Measurements from ENCODE around the gene PRICKLE4. TPM values are rescaled to one million over a fixed set of nuclear protein-coding genes. Genes with fewer than 3 reads are reported as not detected.

PRICKLE4 gene
- total RNA-seq, 4 donors from 2014 or later = 0.34 to 4.6 (median 3.6) TPM; not detected in 1

- peaks cover 27% of the 10 kb centered on the region for H3K4me1 ChIP-seq
- no peaks in the 10 kb centered on the region for H3K36me3 ChIP-seq
- no peaks in the 10 kb centered on the region for H3K27me3 ChIP-seq
- no peak for DNase-seq (ENCODE audit: low spot score in 2 of 2)
- no peaks in the 10 kb centered on the region for H3K9me3 ChIP-seq
- no peak overlapping the region for H3K4me3 ChIP-seq
- WGBS = 91% methylated on average over 11 of the region's 13 CpGs
- H3K27ac ChIP-seq = no peak overlapping the region
- TF ChIP-seq EP300 (IDR thresholded peaks at IDR 0.05) = no peak
- no peak for TF ChIP-seq CTCF (IDR thresholded peaks at IDR 0.05)
- TF ChIP-seq POLR2A (IDR thresholded peaks at IDR 0.05) = no peak
- TF ChIP-seq POLR2AphosphoS5 (IDR thresholded peaks at IDR 0.05) = no peak
Measured at GRCh38 chr6:41736800-41737555, 43.6 kb upstream of the PRICKLE4 start.

DNA sequence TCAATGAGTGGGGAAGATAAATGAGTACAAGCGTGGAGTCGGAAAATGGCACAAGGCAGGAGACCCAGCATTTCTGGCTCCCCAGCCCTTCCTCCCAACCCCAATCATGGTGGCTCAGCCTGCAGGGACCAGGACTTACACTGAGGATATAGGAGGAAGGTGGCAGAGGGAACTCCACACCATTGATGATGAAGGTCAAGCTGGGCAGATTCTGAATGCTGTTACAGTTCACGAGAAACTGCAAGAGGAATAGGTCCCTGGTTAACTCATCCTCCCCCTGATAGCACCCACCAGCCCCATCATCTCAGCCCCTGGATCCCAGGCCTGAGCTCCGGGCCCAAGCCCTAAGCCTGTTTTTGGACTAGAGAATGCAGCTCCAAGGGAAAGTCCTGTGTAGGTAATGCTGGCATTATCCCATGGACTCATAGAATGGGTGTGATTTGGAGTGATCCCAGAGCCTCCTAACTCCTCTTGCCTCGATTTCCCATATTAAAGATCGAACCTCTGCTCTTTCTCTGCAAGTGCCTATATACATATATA, 42.9 kb upstream of the PRICKLE4 start:
- no peak overlapping the region for H3K27ac ChIP-seq
- H3K4me1 ChIP-seq = peaks cover 22% of the 10 kb centered on the region
- H3K4me3 ChIP-seq = no peak overlapping the region
- no peaks in the 10 kb centered on the region for H3K27me3 ChIP-seq
- H3K9me3 ChIP-seq = no peaks in the 10 kb centered on the region
- no peak for DNase-seq (ENCODE audit: low spot score in 2 of 2)
- no peaks in the 10 kb centered on the region for H3K36me3 ChIP-seq
- TF ChIP-seq POLR2A (IDR thresholded peaks at IDR 0.05) = no peak
- no peak for TF ChIP-seq CTCF (IDR thresholded peaks at IDR 0.05)
- no peak for TF ChIP-seq POLR2AphosphoS5 (IDR thresholded peaks at IDR 0.05)
- TF ChIP-seq EP300 (IDR thresholded peaks at IDR 0.05) = no peak
- WGBS = 85% methylated on average over 5 of the region's 6 CpGs

- peaks cover 8% of the 10 kb centered on the region for H3K4me1 ChIP-seq
- no peak for DNase-seq (ENCODE audit: low spot score in 2 of 2)
- WGBS = 83% methylated on average over 4 of the region's 4 CpGs
- no peak overlapping the region for H3K27ac ChIP-seq
- TF ChIP-seq POLR2AphosphoS5 (IDR thresholded peaks at IDR 0.05) (no peak), CTCF (IDR thresholded peaks at IDR 0.05) (no peak), POLR2A (IDR thresholded peaks at IDR 0.05) (no peak), EP300 (IDR thresholded peaks at IDR 0.05) (no peak)
- H3K9me3 ChIP-seq = no peaks in the 10 kb centered on the region
- no peaks in the 10 kb centered on the region for H3K36me3 ChIP-seq
- H3K4me3 ChIP-seq = no peak overlapping the region
- H3K27me3 ChIP-seq = no peaks in the 10 kb centered on the region
Measured at GRCh38 chr6:41739041-41739440, 41.5 kb upstream of the PRICKLE4 start.

GRCh38 chr6:41740366-41741162, 40.0 kb upstream of the PRICKLE4 start:
- no peak overlapping the region for H3K4me3 ChIP-seq
- WGBS = 82% methylated on average over 8 of the region's 13 CpGs
- H3K36me3 ChIP-seq = no peaks in the 10 kb centered on the region
- H3K27ac ChIP-seq = no peak overlapping the region
- TF ChIP-seq POLR2A (IDR thresholded peaks at IDR 0.05) (no peak), CTCF (IDR thresholded peaks at IDR 0.05) (no peak), EP300 (IDR thresholded peaks at IDR 0.05) (no peak), POLR2AphosphoS5 (IDR thresholded peaks at IDR 0.05) (no peak)
- H3K27me3 ChIP-seq = no peaks in the 10 kb centered on the region
- no peaks in the 10 kb centered on the region for H3K9me3 ChIP-seq
- DNase-seq (ENCODE audit: low spot score in 2 of 2) = no peak
- H3K4me1 ChIP-seq = peaks cover 5% of the 10 kb centered on the region
